K562 (cell line): ENCODE data around the gene CACNA1S. TPM values are rescaled to one million over a fixed set of nuclear protein-coding genes. Genes with fewer than 3 reads are reported as not detected.

Experiments
- ATAC-seq: fragments of 200-7000 bp; cut with Tn5 transposase; 3 replicates; pipeline ENCODE4 v1.9.1; 2020; ENCODE audit warnings: moderate library complexity
- BruUV-seq: library from RNA; stranded (reverse); fragments of 400-500 nt; replicated peaks from 2 replicates; lab custom pipeline; 2021; lab: Mats Ljungman, UMichigan
- CTCF ChIA-PET: fragments of 300-600 bp; formaldehyde crosslinking; extraction: SDS; loops from one replicate; lab custom pipeline; 2021; ENCODE audit warnings: low intra/inter-chr PET ratio; lab: Yijun Ruan, JAX
- POLR2A ChIA-PET: fragments of 300-600, 350-650 bp; sonication (Branson Sonifier 250); formaldehyde crosslinking; extraction: SDS; loops from one replicate; lab custom pipeline; 2021; ENCODE audit warnings: antibody characterized with exemption, inconsistent platforms; lab: Yijun Ruan, JAX
- DNase-seq, 4 experiments: peaks; one replicate each; pipeline versions ENCODE4 v3.0.0 to v3.0.0-alpha.2; 2011 to 2018; ENCODE audit warnings: low spot score in 3 of 4, mixed read lengths in 3 of 4; ENCODE audit errors: extremely low read depth in 1 of 4
- FAIRE-seq: peaks from 2 replicates; lab custom pipeline; 2011; peaks lifted over from hg19 to GRCh38; lab: Jason Lieb, UNC
- H2AFZ ChIP-seq: 2 replicates; pipeline ENCODE4 v1.6.0; 2011; ENCODE audit warnings: low read depth, low read length, control low read depth, inconsistent platforms
- H3K27ac ChIP-seq: fragments of 200-600 bp; 3 replicates; pipeline ENCODE4 v1.8.0; 2011; ENCODE audit warnings: low read depth, mild to moderate bottlenecking, control low read depth, inconsistent platforms, low read length, moderate library complexity, mixed read lengths; ENCODE audit errors: extremely low read depth
- H3K27me3 ChIP-seq, 2 experiments: fragments of 300-600 bp in 1 of 2; 2 replicates in 1 of 2; 3 replicates in 1 of 2; pipeline versions ENCODE4 v1.6.0 to v1.8.0; 2011; ENCODE audit warnings: inconsistent platforms in 2 of 2, low read length in 2 of 2, mild to moderate bottlenecking in 1 of 2, mixed read lengths in 1 of 2, moderate library complexity in 1 of 2; ENCODE audit not compliant: control insufficient read depth in 2 of 2, insufficient read depth in 2 of 2
- H3K36me3 ChIP-seq: fragments of 300-600 bp; 3 replicates; pipeline ENCODE4 v1.8.0; 2011; ENCODE audit warnings: mild to moderate bottlenecking, low read length, inconsistent platforms; ENCODE audit not compliant: control insufficient read depth, insufficient read depth
- H3K4me1 ChIP-seq, 2 experiments: fragments of 200-600 bp in 1 of 2; replicated peaks in 1 of 2; 2 replicates in 1 of 2; 3 replicates in 1 of 2; pipeline versions ENCODE4 v1.5.1 to v1.8.0; 2011; ENCODE audit warnings: inconsistent platforms in 2 of 2, low read length in 2 of 2, mild to moderate bottlenecking in 1 of 2, mixed read lengths in 1 of 2, moderate library complexity in 1 of 2; ENCODE audit not compliant: control insufficient read depth in 2 of 2, insufficient read depth in 2 of 2
- H3K4me2 ChIP-seq: 2 replicates; pipeline ENCODE4 v1.6.1; 2011; ENCODE audit warnings: low read length, control low read depth, inconsistent platforms, mixed read lengths; ENCODE audit not compliant: insufficient read depth
- H3K4me3 ChIP-seq: fragments of 200-600 bp; sonication (generic), shearing (Covaris generic); 2 replicates; pipeline ENCODE4 v1.5.1; 2016; ENCODE audit warnings: control low read depth, inconsistent platforms
- H3K79me2 ChIP-seq: fragments of 200-600 bp; 3 replicates; pipeline ENCODE4 v1.8.0; 2011; ENCODE audit warnings: low read length, inconsistent platforms; ENCODE audit not compliant: control insufficient read depth, insufficient read depth
- H3K9ac ChIP-seq, 2 experiments: 2 replicates each; pipeline versions ENCODE4 v1.6.0 to v1.6.1; 2011; ENCODE audit warnings: low read depth in 2 of 2, low read length in 2 of 2, control low read depth in 1 of 2, inconsistent platforms in 1 of 2, mild to moderate bottlenecking in 1 of 2, mixed read lengths in 1 of 2; ENCODE audit not compliant: insufficient read depth in 1 of 2
- H3K9me1 ChIP-seq: one replicate; pipeline ENCODE4 v1.6.0; 2011; ENCODE audit warnings: inconsistent platforms, mild to moderate bottlenecking, low read length, moderate library complexity; ENCODE audit not compliant: control insufficient read depth, insufficient read depth
- H3K9me3 ChIP-seq: replicated peaks from 2 replicates; pipeline ENCODE4 v1.5.1; 2011; ENCODE audit warnings: low read depth, low read length, inconsistent platforms; ENCODE audit not compliant: control insufficient read depth, insufficient read depth
- H4K20me1 ChIP-seq: replicated peaks from 2 replicates; pipeline ENCODE4 v1.6.1; 2011; ENCODE audit warnings: low read length, inconsistent platforms, mixed read lengths; ENCODE audit not compliant: control insufficient read depth, insufficient read depth
- BMI1 ChIP-seq: fragments of 150-350 bp; IDR thresholded peaks from 2 replicates; pipeline ENCODE4 v1.6.1; 2014; ENCODE audit warnings: low read length
- HNRNPLL ChIP-seq: fragments of 200-400 bp; formaldehyde crosslinking; IDR thresholded peaks from 2 replicates; pipeline ENCODE4 v1.6.1; 2017; ENCODE audit warnings: low read length, low read depth, mild to moderate bottlenecking; ENCODE audit not compliant: poor library complexity, severe bottlenecking
- ILK ChIP-seq: fragments of 450-650 bp; IDR thresholded peaks from 2 replicates; pipeline ENCODE4 v1.6.1; 2016; ENCODE audit warnings: missing genetic modification characterization, low read depth, mild to moderate bottlenecking, missing compliant biosample characterization, moderate library complexity, borderline replicate concordance
- NFXL1 ChIP-seq: fragments of 450-650 bp; formaldehyde crosslinking; IDR thresholded peaks from 2 replicates; pipeline ENCODE4 v1.4.0; 2021; ENCODE audit warnings: mild to moderate bottlenecking
- SAP30 ChIP-seq: fragments of 200-600 bp; sonication (generic); IDR thresholded peaks from 2 replicates; pipeline ENCODE4 v1.6.1; 2012; ENCODE audit warnings: borderline replicate concordance, low read depth, mild to moderate bottlenecking, moderate library complexity, low read length, control low read depth, inconsistent platforms; ENCODE audit not compliant: insufficient read depth, poor library complexity, severe bottlenecking
- THRB ChIP-seq: fragments of 450-650 bp; formaldehyde crosslinking; conservative IDR thresholded peaks from 2 replicates; pipeline ENCODE4 v1.4.0; 2022; ENCODE audit warnings: mild to moderate bottlenecking, missing genetic modification characterization
- USF2 ChIP-seq: sonication (generic); formaldehyde crosslinking; IDR thresholded peaks from 2 replicates; pipeline ENCODE4 v1.5.0; 2020; ENCODE audit warnings: missing genetic modification reagents
- WGBS: fragments of 100-300 bp; shearing (Covaris generic); methylation state at CpG from one replicate; pipeline ENCODE4 v1.1.6; 2016; ENCODE audit warnings: low coverage, mixed read lengths; ENCODE audit not compliant: insufficient coverage; ENCODE audit errors: missing lambda C conversion rate; 5-methylcytosine and 5-hydroxymethylcytosine counted together
- in situ Hi-C: fragments of 300-500 bp; cut with MboI; formaldehyde crosslinking; loops from 4 replicates; pipeline ENCODE4 v1.15.0; 2018; ENCODE audit warnings: inconsistent platforms, mixed read lengths
- intact Hi-C: fragments of 100-400 bp; cut with micrococcal nuclease; formaldehyde crosslinking; loops from 2 replicates; pipeline ENCODE4 v1.14.2; 2022
- polyA plus RNA-seq, 8 experiments: library from polyadenylated mRNA; depleted of rRNA in 4 of 8; stranded (reverse) in 5 of 8; unstranded in 3 of 8; fragments of >200 nt; fragmentation: Nextera tagmentation in 2 of 8; fragmentation: Illumina TruSeq in 1 of 8; extraction: Ambion mirVana in 2 of 8; extraction: Trizol in 1 of 8; gene quantifications; 2 replicates each; pipeline versions ENCODE4 v1.2.1 to v1.2.3, GENCODE V29; 2011 to 2014; ENCODE audit warnings: inconsistent platforms in 1 of 8, missing spikeins in 1 of 8
- total RNA-seq, 7 experiments: library from RNA; depleted of rRNA in 6 of 7; stranded (reverse); fragments of >200 nt in 6 of 7; fragmentation: Illumina TruSeq in 2 of 7; extraction: Trizol in 2 of 7; gene quantifications; 2 replicates each; pipeline versions ENCODE4 v1.2.1 to v1.2.3, GENCODE V29; 2011 to 2021; ENCODE audit warnings: low replicate concordance in 1 of 7

Gene CACNA1S
- total and polyA plus RNA-seq, 9 of the 15 experiments (the other 6 are each of a cell fraction or from before 2014, with no cell fraction given), result not detected

GRCh38 chr1:201022493-201022819 is 89.8 kb downstream of the CACNA1S start:
- Histone ChIP-seq H3K9ac (peak overlapping the region; percentile 42 to 89; a peak in 3 of 4 replicates), H3K9me1 (peaks cover 7% of the 10 kb centered on the region), H4K20me1 (no peaks in the 10 kb centered on the region; the same call in 1 of the 2 replicates), H3K27me3 (no peaks in the 10 kb centered on the region; a peak in 1 of 5 replicates), H3K4me3 (peak overlapping the region; percentile 56), H3K9me3 (no peaks in the 10 kb centered on the region), H3K4me1 (peaks cover 55 to 85% of the 10 kb centered on the region in 2 experiments), H3K27ac (peak overlapping the region; percentile 36; the same call in 2 of the 3 replicates), H3K4me2 (peak overlapping the region; percentile 83), H2AFZ (peak overlapping the region; percentile 78), H3K79me2 (peaks cover 15% of the 10 kb centered on the region), H3K36me3 (no peaks in the 10 kb centered on the region)
- in situ Hi-C loops, result no loop called here
- DNase-seq, result no peak
- POLR2A ChIA-PET, result interaction anchor here (0.6 to 2.0 kb wide), 5 partner anchors 11 to 348 kb away, joined by 3 to 12 read pairs (median 3); no protein-coding TSS in a partner anchor
- intact Hi-C loops, result loop anchor here (5.0 kb wide), 1 partner anchor 400 kb away; the partner anchor contains the start of gene KIF14
- BruUV-seq, result no TSS peak
- 0% methylated on average over 2 of the region's 2 CpGs for WGBS
- CTCF ChIA-PET, result no interaction called here
- peak; percentile 32; the same call in 1 of the 2 replicates for TF ChIP-seq THRB (CRISPR knock-in tag)
- TF ChIP-seq HNRNPLL, result no peak
- TF ChIP-seq USF2 (CRISPR knock-in tag), result no peak
- TF ChIP-seq BMI1, result no peak
- TF ChIP-seq ILK (tag), result no peak
- peak; percentile 30 for TF ChIP-seq SAP30
- no peak for TF ChIP-seq NFXL1 (CRISPR knock-in tag)
- FAIRE-seq, result peak; percentile 61
- ATAC-seq, result no peak
